Esophagus squamous epithelium (tissue), 5 donors: ENCODE measurements around the gene TMEFF2. TPM values are rescaled to one million over a fixed set of nuclear protein-coding genes. Genes with fewer than 3 reads are reported as not detected.

Source experiments
- DNase-seq: peaks from one replicate; lab custom pipeline; 2025; lab: John Stamatoyannopoulos, UW
- H3K27ac ChIP-seq, 4 donors: fragments of 200-600 bp; sonication (generic); one replicate each; pipeline ENCODE4 v1.5.1; 2016 to 2019; ENCODE audit warnings: mild to moderate bottlenecking in 1 of 4
- H3K27me3 ChIP-seq, 4 donors: fragments of 200-600 bp; sonication (generic); 1 replicate in 3 of 4; 2 replicates in 1 of 4; pipeline versions ENCODE4 v1.5.1 to v1.6.0; 2017 to 2021; ENCODE audit warnings: antibody characterized with exemption in 1 of 4
- H3K36me3 ChIP-seq, 3 donors: fragments of 200-600 bp; sonication (generic); one replicate each; pipeline ENCODE4 v1.5.1; 2016 to 2019
- H3K4me1 ChIP-seq, 3 donors: fragments of 200-600 bp; sonication (generic); one replicate each; pipeline ENCODE4 v1.5.1; 2017 to 2019
- H3K4me3 ChIP-seq, 4 donors: fragments of 200-600 bp; sonication (generic); 1 replicate in 3 of 4; 2 replicates in 1 of 4; pipeline ENCODE4 v1.5.1; 2016 to 2019; ENCODE audit warnings: mild to moderate bottlenecking in 2 of 4, moderate library complexity in 1 of 4
- H3K9me3 ChIP-seq, 3 donors: fragments of 200-600 bp; sonication (generic); one replicate each; pipeline ENCODE4 v1.5.1; 2016 to 2019
- POLR2A ChIP-seq, 4 donors: fragments of 450-650 bp; IDR thresholded peaks; one replicate each; pipeline ENCODE4 v1.6.1; 2017; ENCODE audit warnings: antibody characterized with exemption in 4 of 4, mild to moderate bottlenecking in 4 of 4, moderate library complexity in 3 of 4
- WGBS, 2 donors: methylation state at CpG; one replicate each; pipeline ENCODE4 v1.1.5; 2018; 5-methylcytosine and 5-hydroxymethylcytosine counted together
- intact Hi-C: fragments of 100-400 bp; cut with DNase I; formaldehyde crosslinking; loops from one replicate; pipeline ENCODE4 v1.15.0; 2022
- total RNA-seq, 4 donors: library from RNA; depleted of rRNA; stranded (reverse); fragments of >200 nt; gene quantifications; one replicate each; pipeline ENCODE4 v1.1.0, GENCODE V29; 2016
- TF ChIP-seq, protein P1 (sequence below), 6 experiments: fragments of 450-650 bp in 4 of 6; fragments of 200-600 bp in 2 of 6; sonication (generic) in 2 of 6; IDR thresholded peaks; one replicate each; pipeline ENCODE4 v1.5.1; 2016 to 2019; ENCODE audit warnings: antibody characterized with exemption in 6 of 6, mild to moderate bottlenecking in 4 of 6, moderate library complexity in 4 of 6
- donor health status: DM: yes; HTN: yes; CAD: no.

Gene TMEFF2
- total RNA-seq, 4 donors from 2014 or later: 1.5 TPM; not detected in 3

DNA sequence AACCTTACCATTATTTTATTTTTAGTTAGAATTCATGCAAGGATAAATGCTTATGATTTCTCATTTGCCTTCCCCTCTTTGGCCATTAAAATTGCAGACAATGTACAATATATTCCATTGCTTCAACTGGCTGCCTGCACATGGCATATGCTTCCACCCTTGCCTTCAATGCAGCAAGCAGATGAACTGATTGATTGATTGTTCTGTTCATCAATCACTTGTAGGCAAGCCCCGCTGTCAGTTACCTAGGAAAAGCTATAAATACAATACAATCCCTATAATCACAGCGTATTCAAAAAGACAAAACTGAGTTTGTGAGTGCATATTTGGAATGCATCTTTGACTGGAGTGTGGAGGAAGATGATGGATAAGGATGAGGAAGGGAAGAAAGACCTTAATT lies 274.2 kb downstream of the TMEFF2 start:
- WGBS, 2 donors: 82 to 94% methylated on average over 2 of the region's 2 CpGs
- Histone ChIP-seq H3K27me3 (no peaks in the 10 kb centered on the region), H3K4me1 (peaks cover 0 to 12% (median 0%) of the 10 kb centered on the region in 3 donors), H3K27ac (no peak overlapping the region), H3K4me3 (no peak overlapping the region), H3K36me3 (no peaks in the 10 kb centered on the region), H3K9me3 (no peaks in the 10 kb centered on the region)
- intact Hi-C loops: no loop called here
- no peak for DNase-seq
- TF ChIP-seq, protein P1, sequence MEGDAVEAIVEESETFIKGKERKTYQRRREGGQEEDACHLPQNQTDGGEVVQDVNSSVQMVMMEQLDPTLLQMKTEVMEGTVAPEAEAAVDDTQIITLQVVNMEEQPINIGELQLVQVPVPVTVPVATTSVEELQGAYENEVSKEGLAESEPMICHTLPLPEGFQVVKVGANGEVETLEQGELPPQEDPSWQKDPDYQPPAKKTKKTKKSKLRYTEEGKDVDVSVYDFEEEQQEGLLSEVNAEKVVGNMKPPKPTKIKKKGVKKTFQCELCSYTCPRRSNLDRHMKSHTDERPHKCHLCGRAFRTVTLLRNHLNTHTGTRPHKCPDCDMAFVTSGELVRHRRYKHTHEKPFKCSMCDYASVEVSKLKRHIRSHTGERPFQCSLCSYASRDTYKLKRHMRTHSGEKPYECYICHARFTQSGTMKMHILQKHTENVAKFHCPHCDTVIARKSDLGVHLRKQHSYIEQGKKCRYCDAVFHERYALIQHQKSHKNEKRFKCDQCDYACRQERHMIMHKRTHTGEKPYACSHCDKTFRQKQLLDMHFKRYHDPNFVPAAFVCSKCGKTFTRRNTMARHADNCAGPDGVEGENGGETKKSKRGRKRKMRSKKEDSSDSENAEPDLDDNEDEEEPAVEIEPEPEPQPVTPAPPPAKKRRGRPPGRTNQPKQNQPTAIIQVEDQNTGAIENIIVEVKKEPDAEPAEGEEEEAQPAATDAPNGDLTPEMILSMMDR (IDR thresholded peaks at IDR 0.05): no peak
- no peak for TF ChIP-seq POLR2A (IDR thresholded peaks at IDR 0.05)

DNA sequence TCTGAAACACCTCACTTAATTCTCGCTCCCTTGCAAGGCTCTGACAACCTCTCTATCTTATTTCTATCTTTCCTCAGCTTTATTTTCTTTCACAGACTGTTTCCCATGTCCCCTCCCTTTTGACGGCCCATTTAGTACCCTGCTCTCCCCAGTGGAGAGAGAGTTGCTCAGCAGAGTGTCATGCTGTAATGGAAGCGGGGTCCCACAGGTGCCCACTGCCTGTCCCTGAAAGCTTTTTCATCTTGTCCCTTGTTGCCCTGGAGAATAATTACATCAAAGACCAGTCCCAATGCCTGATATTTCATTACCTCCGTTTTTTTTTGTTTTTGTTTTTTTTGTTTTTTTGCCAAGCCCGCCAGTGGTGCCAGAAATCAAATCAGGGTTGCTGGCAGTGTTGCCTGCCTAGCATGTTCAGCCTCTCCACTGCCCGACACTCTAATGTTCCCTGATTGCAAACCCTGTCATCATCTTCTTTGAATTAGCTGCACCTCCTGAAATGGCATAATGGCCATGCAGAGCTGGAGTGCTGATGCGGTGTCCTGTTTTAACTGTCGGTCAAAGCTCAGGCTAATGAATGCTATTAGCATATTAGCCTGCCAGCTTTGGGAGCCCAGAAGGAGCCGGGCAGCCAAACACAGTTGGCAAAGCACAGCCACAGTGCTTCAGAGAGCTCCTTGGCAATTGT lies 276.6 kb downstream of the TMEFF2 start:
- H3K36me3 ChIP-seq: no peaks in the 10 kb centered on the region
- H3K27ac ChIP-seq: no peak overlapping the region
- H3K4me3 ChIP-seq: no peak overlapping the region
- intact Hi-C loops: no loop called here
- H3K27me3 ChIP-seq: no peaks in the 10 kb centered on the region
- WGBS, 2 donors: 68 to 70% methylated on average over 7 to 9 of the region's 9 CpGs
- no peak for DNase-seq
- H3K4me1 ChIP-seq: peaks cover 0 to 12% (median 0%) of the 10 kb centered on the region in 3 donors
- no peaks in the 10 kb centered on the region for H3K9me3 ChIP-seq
- TF ChIP-seq POLR2A (IDR thresholded peaks at IDR 0.05): no peak
- TF ChIP-seq, protein P1 (IDR thresholded peaks at IDR 0.05): no peak

DNA sequence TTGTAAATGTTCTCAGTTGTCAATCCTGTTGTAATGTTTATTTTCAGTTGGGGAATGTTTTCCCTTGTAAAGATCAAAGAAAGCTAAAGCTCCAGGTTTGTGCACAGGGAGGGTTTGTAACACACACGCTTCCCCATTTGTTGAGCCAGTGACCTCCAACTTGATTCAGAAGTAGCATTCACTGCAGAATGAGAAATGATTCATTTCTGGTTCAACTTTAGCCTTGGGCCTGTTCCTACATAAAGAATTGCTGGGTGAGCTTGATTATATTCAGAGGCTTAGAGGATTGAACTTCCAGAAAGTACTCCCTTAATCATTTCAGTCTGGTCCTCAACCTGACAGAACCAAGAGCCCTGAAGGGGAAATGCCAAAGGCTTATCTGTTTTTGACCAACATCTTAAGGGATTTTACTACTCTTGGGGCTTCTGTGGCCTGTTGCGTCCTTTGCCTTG lies 277.3 kb downstream of the TMEFF2 start:
- 85 to 88% methylated on average over 2 of the region's 2 CpGs for WGBS, 2 donors
- Histone ChIP-seq H3K36me3 (no peaks in the 10 kb centered on the region), H3K9me3 (no peaks in the 10 kb centered on the region), H3K4me1 (peaks cover 0 to 12% (median 0%) of the 10 kb centered on the region in 3 donors), H3K4me3 (no peak overlapping the region), H3K27me3 (no peaks in the 10 kb centered on the region), H3K27ac (no peak overlapping the region)
- intact Hi-C loops: no loop called here
- TF ChIP-seq POLR2A (IDR thresholded peaks at IDR 0.05): no peak
- TF ChIP-seq, protein P1 (IDR thresholded peaks at IDR 0.05): no peak
- DNase-seq: no peak

DNA sequence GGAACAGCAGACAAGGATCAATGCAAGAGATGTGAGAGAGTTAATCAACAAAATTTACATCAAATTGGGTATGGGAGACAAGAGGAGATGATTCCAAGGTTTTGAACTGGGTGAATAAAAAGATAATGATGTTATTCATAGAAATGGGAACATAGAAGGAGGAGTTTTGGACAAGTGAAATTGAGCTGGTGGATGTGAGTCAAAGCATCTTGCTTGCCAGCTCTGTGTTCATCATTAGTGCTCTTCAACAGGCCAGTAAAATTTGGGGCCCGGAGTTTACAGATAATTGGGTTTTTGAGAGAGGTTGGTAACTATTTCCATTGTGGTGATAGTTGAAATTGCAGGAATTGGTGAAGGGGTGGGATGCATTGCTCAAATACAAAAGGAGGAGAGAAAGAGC lies 277.9 kb downstream of the TMEFF2 start:
- H3K4me1 ChIP-seq: peaks cover 0 to 12% (median 0%) of the 10 kb centered on the region in 3 donors
- no peak overlapping the region for H3K4me3 ChIP-seq
- WGBS, 2 donors: 79 to 86% methylated on average over 1 of the region's 1 CpG
- H3K27ac ChIP-seq: no peak overlapping the region
- intact Hi-C loops: no loop called here
- TF ChIP-seq, protein P1 (IDR thresholded peaks at IDR 0.05): no peak
- TF ChIP-seq POLR2A (IDR thresholded peaks at IDR 0.05): no peak
- no peaks in the 10 kb centered on the region for H3K9me3 ChIP-seq
- no peak for DNase-seq
- H3K36me3 ChIP-seq: no peaks in the 10 kb centered on the region
- no peaks in the 10 kb centered on the region for H3K27me3 ChIP-seq

DNA sequence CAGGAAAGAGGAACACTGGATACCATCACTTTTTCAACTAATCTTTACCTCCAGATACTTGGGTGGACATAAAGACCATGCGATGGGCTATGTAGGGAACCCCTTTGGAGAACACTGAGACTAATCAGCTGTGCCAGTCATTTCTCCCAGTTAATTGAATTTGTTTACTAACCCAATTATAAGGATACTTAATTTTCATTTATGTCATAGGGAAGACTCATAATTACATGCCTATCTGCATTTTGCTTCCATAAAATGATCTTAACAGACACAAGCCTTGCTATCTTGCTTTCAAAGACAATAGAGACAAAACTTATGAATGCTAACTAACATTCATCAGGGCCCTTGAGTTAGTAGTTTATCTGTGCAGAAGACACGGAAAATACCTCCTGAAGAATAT lies 279.0 kb downstream of the TMEFF2 start:
- 86 to 98% methylated on average over 2 of the region's 2 CpGs for WGBS, 2 donors
- no peak for TF ChIP-seq POLR2A (IDR thresholded peaks at IDR 0.05)
- TF ChIP-seq, protein P1 (IDR thresholded peaks at IDR 0.05): no peak

More for the DNA sequence above, 279.0 kb downstream of the TMEFF2 start:
- Histone ChIP-seq H3K4me3 (no peak overlapping the region), H3K9me3 (no peaks in the 10 kb centered on the region), H3K4me1 (peaks cover 0 to 12% (median 0%) of the 10 kb centered on the region in 3 donors), H3K27me3 (no peaks in the 10 kb centered on the region), H3K27ac (no peak overlapping the region), H3K36me3 (no peaks in the 10 kb centered on the region)
- intact Hi-C loops: no loop called here
- no peak for DNase-seq
